ENCODE results near the gene UBXN1. TPM values are rescaled to one million over a fixed set of nuclear protein-coding genes. Genes with fewer than 3 reads are reported as not detected.

UBXN1 gene
- polyA plus RNA-seq, 2 of the 4 experiments (the other 2 are of a cell fraction) = 117 to 120 TPM

DNA sequence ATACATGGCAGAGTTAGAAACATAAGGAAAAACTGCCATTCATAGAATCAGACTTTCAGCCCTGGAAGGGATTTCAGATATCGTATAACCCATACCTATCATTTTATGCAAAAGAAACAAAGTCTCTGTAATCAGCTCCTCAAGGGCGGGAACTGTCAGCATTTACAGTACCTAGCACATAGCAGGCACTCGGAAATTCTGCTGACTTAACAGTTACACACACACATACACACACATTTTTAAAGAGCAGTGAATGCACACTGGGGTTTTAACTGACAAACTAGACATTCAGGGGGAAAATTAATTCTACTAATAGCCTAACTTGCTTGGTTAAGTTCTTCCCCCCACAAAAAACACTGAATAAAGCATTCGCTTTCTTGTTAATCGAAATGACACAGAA, 37.3 kb upstream of the UBXN1 start:
- ChIA-PET CTCF (interaction anchor here (0.9 to 1.5 kb wide), 3 partner anchors 8 to 22 kb away, joined by 4 to 6 read pairs (median 6); partner anchors contain the start of genes BSCL2 and GNG3), POLR2A (interaction anchor here (2.0 kb wide), 1 partner anchor 11 kb away, joined by 14 read pairs; the partner anchor contains the start of genes HNRNPUL2 and TTC9C)

DNA sequence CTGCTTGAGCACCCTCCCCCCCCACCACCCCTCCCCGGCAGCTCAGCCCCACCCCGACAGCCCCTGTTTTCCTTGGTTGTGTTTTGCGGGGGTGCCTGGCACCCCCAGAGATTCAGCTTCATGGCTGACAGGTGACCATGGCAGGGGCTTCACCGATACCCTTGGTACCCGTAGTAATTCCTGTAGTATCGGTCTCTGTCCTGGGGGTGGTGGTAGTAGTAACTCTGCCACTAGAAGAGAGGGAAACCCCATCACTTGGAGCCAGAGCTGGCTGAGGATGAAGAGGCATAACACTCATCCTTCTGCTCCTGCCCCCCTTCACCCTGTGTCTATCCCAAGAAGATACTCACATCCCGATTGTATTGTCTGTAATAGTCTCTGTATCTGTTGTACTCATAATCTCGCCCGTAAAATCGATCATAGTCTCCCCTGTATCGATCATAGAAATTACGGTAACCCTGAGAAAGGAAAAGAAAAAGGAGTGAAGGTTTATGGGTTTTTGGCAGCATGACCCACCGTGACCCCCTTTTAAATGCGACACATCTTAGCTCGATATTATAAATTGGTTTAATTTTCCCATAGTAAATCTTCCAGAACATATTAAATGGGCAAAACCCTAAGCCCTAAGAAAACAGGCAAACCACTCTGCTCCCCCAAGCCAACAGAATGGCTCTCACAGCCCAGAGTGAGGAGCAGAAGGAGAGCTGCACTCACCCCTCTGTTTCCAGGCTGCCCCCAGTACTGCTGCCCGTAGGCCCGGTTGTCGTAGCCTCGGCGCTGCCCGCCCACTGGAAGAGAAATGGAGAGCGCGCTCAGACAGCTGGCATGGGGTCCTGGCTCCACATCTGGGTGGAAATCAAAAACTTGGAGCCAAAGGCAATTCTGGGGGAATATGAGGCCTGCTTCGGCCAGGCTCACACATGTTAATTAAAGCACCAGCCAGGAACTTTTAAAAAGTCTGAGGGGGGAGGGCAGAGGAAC, 36.6 kb upstream of the UBXN1 start:
- H3K4me3 ChIP-seq = no peak overlapping the region
- no peak for TF ChIP-seq RAD21 (conservative IDR thresholded peaks at IDR 0.05 in 1 of 2, IDR thresholded peaks at IDR 0.05 in 1 of 2)
- TF ChIP-seq, protein P1, sequence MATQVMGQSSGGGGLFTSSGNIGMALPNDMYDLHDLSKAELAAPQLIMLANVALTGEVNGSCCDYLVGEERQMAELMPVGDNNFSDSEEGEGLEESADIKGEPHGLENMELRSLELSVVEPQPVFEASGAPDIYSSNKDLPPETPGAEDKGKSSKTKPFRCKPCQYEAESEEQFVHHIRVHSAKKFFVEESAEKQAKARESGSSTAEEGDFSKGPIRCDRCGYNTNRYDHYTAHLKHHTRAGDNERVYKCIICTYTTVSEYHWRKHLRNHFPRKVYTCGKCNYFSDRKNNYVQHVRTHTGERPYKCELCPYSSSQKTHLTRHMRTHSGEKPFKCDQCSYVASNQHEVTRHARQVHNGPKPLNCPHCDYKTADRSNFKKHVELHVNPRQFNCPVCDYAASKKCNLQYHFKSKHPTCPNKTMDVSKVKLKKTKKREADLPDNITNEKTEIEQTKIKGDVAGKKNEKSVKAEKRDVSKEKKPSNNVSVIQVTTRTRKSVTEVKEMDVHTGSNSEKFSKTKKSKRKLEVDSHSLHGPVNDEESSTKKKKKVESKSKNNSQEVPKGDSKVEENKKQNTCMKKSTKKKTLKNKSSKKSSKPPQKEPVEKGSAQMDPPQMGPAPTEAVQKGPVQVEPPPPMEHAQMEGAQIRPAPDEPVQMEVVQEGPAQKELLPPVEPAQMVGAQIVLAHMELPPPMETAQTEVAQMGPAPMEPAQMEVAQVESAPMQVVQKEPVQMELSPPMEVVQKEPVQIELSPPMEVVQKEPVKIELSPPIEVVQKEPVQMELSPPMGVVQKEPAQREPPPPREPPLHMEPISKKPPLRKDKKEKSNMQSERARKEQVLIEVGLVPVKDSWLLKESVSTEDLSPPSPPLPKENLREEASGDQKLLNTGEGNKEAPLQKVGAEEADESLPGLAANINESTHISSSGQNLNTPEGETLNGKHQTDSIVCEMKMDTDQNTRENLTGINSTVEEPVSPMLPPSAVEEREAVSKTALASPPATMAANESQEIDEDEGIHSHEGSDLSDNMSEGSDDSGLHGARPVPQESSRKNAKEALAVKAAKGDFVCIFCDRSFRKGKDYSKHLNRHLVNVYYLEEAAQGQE (IDR thresholded peaks at IDR 0.05) = no peak
- TF ChIP-seq POLR2A (IDR thresholded peaks at IDR 0.05; ENCODE audit: low read length) = no peak
- no peak for TF ChIP-seq MAZ (IDR thresholded peaks at IDR 0.05; ENCODE audit: borderline replicate concordance, low read depth, low read length)
- TF ChIP-seq FOSL2 (IDR thresholded peaks at IDR 0.05) = no peak
- TF ChIP-seq FOSL2 (CRISPR knock-in tag; IDR thresholded peaks at IDR 0.05) = no peak
- no peak for TF ChIP-seq RCOR1 (IDR thresholded peaks at IDR 0.05; ENCODE audit: low read depth, low read length)
- no peak for TF ChIP-seq ZFP36 (IDR thresholded peaks at IDR 0.05; ENCODE audit: borderline replicate concordance, partially characterized antibody)
- CTCF ChIA-PET = interaction anchor here (0.9 to 3.0 kb wide), 8 partner anchors 8 to 291 kb away, joined by 3 to 11 read pairs (median 4); partner anchors contain the start of genes BSCL2, GNG3, TMEM179B and UQCC3
- no peak for FAIRE-seq
- peak in 1 of 2 experiments; percentile 43; a peak in 2 of 6 replicates for ATAC-seq
- no peak overlapping the region for H3K4me2 ChIP-seq
- peaks cover 35% of the 10 kb centered on the region for H3K4me1 ChIP-seq
- no peak for DNase-seq (ENCODE audit: low read depth in 1 of 2, low spot score in 1 of 2)
- 98% methylated on average over 21 of the region's 24 CpGs for WGBS (ENCODE audit: missing lambda C conversion rate)
- H3K27ac ChIP-seq = peak overlapping the region in 1 of 2 experiments; percentile 80; a peak in 2 of 6 replicates
- no peaks in the 10 kb centered on the region for H3K9me3 ChIP-seq
- POLR2A ChIA-PET = interaction anchor here (2.0 kb wide), 1 partner anchor 12 kb away, joined by 14 read pairs; the partner anchor contains the start of genes HNRNPUL2 and TTC9C

More for the DNA sequence above, 37.3 kb upstream of the UBXN1 start:
- 92% methylated on average over 5 of the region's 5 CpGs for WGBS (ENCODE audit: missing lambda C conversion rate)
- Histone ChIP-seq H3K4me3 (no peak overlapping the region), H3K4me2 (no peak overlapping the region), H3K4me1 (peaks cover 35% of the 10 kb centered on the region), H3K27ac (no peak overlapping the region), H3K9me3 (no peaks in the 10 kb centered on the region)
- TF ChIP-seq CBX2 (IDR thresholded peaks at IDR 0.05; ENCODE audit: borderline replicate concordance, low read depth) (no peak), PHF8 (IDR thresholded peaks at IDR 0.05; ENCODE audit: borderline replicate concordance, low read depth) (no peak), E2F6 (IDR thresholded peaks at IDR 0.05; ENCODE audit: borderline replicate concordance, low read depth) (no peak), NFE2L2 (conservative IDR thresholded peaks at IDR 0.05; ENCODE audit: low read length) (no peak), MAFK (IDR thresholded peaks at IDR 0.05; ENCODE audit: partially characterized antibody) (peak; percentile 91), NR3C1 (IDR thresholded peaks at IDR 0.05) (no peak), RARB (CRISPR knock-in tag; IDR thresholded peaks at IDR 0.05) (no peak)
- ATAC-seq (no peak), FAIRE-seq (no peak), DNase-seq (ENCODE audit: low read depth in 1 of 2, low spot score in 1 of 2) (no peak)

DNA sequence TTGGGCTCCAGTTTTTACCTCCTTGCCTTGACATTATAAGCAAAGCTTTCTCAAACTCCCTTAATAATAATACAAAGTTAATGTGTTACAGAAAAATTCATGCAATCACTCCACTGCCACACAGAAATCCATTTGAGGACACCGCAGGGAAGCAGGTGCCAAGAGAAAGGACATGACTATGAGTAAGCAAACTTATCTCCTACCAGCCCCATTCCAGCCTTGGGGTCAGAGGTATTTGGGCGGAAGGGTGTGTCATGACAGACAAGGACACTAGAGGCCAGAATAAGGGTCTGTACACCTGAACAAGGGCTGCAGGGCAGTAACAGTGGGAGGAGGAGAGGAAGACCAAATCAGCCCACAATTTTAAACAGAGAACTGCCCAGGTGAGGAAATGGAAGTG, 34.5 kb upstream of the UBXN1 start:
- ChIA-PET POLR2A (interaction anchor here (0.6 to 3.6 kb wide), 3 partner anchors 14 to 233 kb away, joined by 5 to 28 read pairs (median 15); partner anchors contain the start of genes HNRNPUL2, TTC9C and ZBTB3), CTCF (interaction anchor here (0.9 to 3.0 kb wide), 6 partner anchors 10 to 318 kb away, joined by 3 to 11 read pairs (median 4); no protein-coding TSS in a partner anchor)
- H3K4me3 ChIP-seq = no peak overlapping the region
- WGBS (ENCODE audit: missing lambda C conversion rate) = 17% methylated on average over 2 of the region's 2 CpGs
- TF ChIP-seq RCOR1 (IDR thresholded peaks at IDR 0.05; ENCODE audit: low read depth, low read length) = no peak
- TF ChIP-seq FOSL2 (IDR thresholded peaks at IDR 0.05) = no peak
- peak; percentile 11; the same call in 1 of the 2 replicates for TF ChIP-seq FOSL2 (CRISPR knock-in tag; IDR thresholded peaks at IDR 0.05)
- no peak for TF ChIP-seq HDAC2 (IDR thresholded peaks at IDR 0.05)
- no peak for TF ChIP-seq KDM1A (IDR thresholded peaks at IDR 0.05; ENCODE audit: low read depth)
- no peak for TF ChIP-seq EHMT2 (IDR thresholded peaks at IDR 0.05; ENCODE audit: low read depth)
- no peak for TF ChIP-seq MYC (IDR thresholded peaks at IDR 0.05; ENCODE audit: borderline replicate concordance, low read length)
- TF ChIP-seq MAFK (IDR thresholded peaks at IDR 0.05; ENCODE audit: partially characterized antibody) = peak; percentile 24
- no peak for TF ChIP-seq CBX2 (IDR thresholded peaks at IDR 0.05; ENCODE audit: borderline replicate concordance, low read depth)
- TF ChIP-seq, protein P2, sequence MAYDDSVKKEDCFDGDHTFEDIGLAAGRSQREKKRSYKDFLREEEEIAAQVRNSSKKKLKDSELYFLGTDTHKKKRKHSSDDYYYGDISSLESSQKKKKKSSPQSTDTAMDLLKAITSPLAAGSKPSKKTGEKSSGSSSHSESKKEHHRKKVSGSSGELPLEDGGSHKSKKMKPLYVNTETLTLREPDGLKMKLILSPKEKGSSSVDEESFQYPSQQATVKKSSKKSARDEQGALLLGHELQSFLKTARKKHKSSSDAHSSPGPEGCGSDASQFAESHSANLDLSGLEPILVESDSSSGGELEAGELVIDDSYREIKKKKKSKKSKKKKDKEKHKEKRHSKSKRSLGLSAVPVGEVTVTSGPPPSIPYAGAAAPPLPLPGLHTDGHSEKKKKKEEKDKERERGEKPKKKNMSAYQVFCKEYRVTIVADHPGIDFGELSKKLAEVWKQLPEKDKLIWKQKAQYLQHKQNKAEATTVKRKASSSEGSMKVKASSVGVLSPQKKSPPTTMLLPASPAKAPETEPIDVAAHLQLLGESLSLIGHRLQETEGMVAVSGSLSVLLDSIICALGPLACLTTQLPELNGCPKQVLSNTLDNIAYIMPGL (CRISPR knock-in tag; IDR thresholded peaks at IDR 0.05; ENCODE audit: borderline replicate concordance) = no peak
- TF ChIP-seq, protein P3, sequence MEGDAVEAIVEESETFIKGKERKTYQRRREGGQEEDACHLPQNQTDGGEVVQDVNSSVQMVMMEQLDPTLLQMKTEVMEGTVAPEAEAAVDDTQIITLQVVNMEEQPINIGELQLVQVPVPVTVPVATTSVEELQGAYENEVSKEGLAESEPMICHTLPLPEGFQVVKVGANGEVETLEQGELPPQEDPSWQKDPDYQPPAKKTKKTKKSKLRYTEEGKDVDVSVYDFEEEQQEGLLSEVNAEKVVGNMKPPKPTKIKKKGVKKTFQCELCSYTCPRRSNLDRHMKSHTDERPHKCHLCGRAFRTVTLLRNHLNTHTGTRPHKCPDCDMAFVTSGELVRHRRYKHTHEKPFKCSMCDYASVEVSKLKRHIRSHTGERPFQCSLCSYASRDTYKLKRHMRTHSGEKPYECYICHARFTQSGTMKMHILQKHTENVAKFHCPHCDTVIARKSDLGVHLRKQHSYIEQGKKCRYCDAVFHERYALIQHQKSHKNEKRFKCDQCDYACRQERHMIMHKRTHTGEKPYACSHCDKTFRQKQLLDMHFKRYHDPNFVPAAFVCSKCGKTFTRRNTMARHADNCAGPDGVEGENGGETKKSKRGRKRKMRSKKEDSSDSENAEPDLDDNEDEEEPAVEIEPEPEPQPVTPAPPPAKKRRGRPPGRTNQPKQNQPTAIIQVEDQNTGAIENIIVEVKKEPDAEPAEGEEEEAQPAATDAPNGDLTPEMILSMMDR (IDR thresholded peaks at IDR 0.05) = no peak
- no peak for TF ChIP-seq ZFP36 (IDR thresholded peaks at IDR 0.05; ENCODE audit: borderline replicate concordance, partially characterized antibody)
- H3K9me3 ChIP-seq = no peaks in the 10 kb centered on the region
- FAIRE-seq = no peak
- H3K4me1 ChIP-seq = peaks cover 48% of the 10 kb centered on the region
- DNase-seq (ENCODE audit: low read depth in 1 of 2, low spot score in 1 of 2) = peak; percentile 52 to 58
- peak overlapping the region; percentile 67 for H3K4me2 ChIP-seq
- H3K27ac ChIP-seq = peak overlapping the region; percentile 56 to 80
- ATAC-seq = peak in 1 of 2 experiments; percentile 15; a peak in 1 of 6 replicates

Measured in A549 (cell line).